Measurements from ENCODE around the gene ZNF689. TPM values are rescaled to one million over a fixed set of nuclear protein-coding genes. Genes with fewer than 3 reads are reported as not detected.

Gene ZNF689
- total and polyA plus RNA-seq, 2 of the 13 experiments (the other 11 are each of a cell fraction or from before 2014, with no cell fraction given), result 9.7 to 19.5 TPM

DNA sequence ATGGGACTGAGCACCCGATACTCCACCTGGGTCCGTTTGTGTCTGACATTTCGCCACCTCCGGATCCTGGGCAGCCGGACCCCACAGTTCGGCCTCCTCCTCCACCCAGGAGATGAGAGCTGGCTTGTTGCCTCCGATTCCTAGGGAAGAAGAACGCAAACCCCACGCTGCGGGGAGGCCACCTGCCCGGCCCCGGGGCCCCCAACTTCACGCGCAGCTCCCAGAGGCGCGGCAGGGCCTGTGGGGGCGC lies 52.6 kb downstream of the ZNF689 start (continued):
- TF ChIP-seq ZNF792 (CRISPR knock-in tag; IDR thresholded peaks at IDR 0.05) (peak; percentile 43; the same call in 1 of the 2 replicates), BORCS8-MEF2B (CRISPR knock-in tag; IDR thresholded peaks at IDR 0.05) (peak; percentile 36; the same call in 1 of the 2 replicates), EP300 (IDR thresholded peaks at IDR 0.05; ENCODE audit: low read depth in 2 of 2, low read length in 2 of 2) (no peak), EP300 (CRISPR knock-in tag; IDR thresholded peaks at IDR 0.05; ENCODE audit: borderline replicate concordance) (no peak; the same call in 1 of the 2 replicates), CAMTA2 (CRISPR knock-in tag; IDR thresholded peaks at IDR 0.05; ENCODE audit: borderline replicate concordance) (peak; percentile 60; the same call in 1 of the 2 replicates), SNAPC4 (CRISPR knock-in tag; IDR thresholded peaks at IDR 0.05) (peak; percentile 39; the same call in 1 of the 2 replicates), ZNF768 (CRISPR knock-in tag; IDR thresholded peaks at IDR 0.05) (peak; percentile 61; the same call in 1 of the 2 replicates), PATZ1 (CRISPR knock-in tag; IDR thresholded peaks at IDR 0.05) (0 out of 2 replicates have a peak, but pooled peaks have one; percentile 58), HOXD1 (CRISPR knock-in tag; IDR thresholded peaks at IDR 0.05) (no peak), GATAD1 (CRISPR knock-in tag; IDR thresholded peaks at IDR 0.05) (no peak), IRF2 (CRISPR knock-in tag; IDR thresholded peaks at IDR 0.05) (0 out of 2 replicates have a peak, but pooled peaks have one; percentile 14), ZNF670 (CRISPR knock-in tag; IDR thresholded peaks at IDR 0.05; ENCODE audit: borderline replicate concordance) (no peak), HHEX (CRISPR knock-in tag; IDR thresholded peaks at IDR 0.05) (no peak), ZSCAN12 (CRISPR knock-in tag; IDR thresholded peaks at IDR 0.05) (no peak), ZBTB38 (CRISPR knock-in tag; IDR thresholded peaks at IDR 0.05) (no peak), KLF16 (CRISPR knock-in tag; IDR thresholded peaks at IDR 0.05) (no peak), ZNF337 (CRISPR knock-in tag; IDR thresholded peaks at IDR 0.05; ENCODE audit: borderline replicate concordance, low read depth) (0 out of 2 replicates have a peak, but pooled peaks have one; percentile 13), ZFP90 (CRISPR knock-in tag; IDR thresholded peaks at IDR 0.05; ENCODE audit: borderline replicate concordance) (no peak), KDM4B (CRISPR knock-in tag; IDR thresholded peaks at IDR 0.05) (no peak; the same call in 1 of the 2 replicates), NR2F2 (IDR thresholded peaks at IDR 0.05; ENCODE audit: borderline replicate concordance, low read depth) (no peak), ZNF589 (CRISPR knock-in tag; conservative IDR thresholded peaks at IDR 0.05) (0 out of 2 replicates have a peak, but pooled peaks have one; percentile 7), ETS1 (CRISPR knock-in tag; IDR thresholded peaks at IDR 0.05) (no peak)
- TF ChIP-seq, protein P1, sequence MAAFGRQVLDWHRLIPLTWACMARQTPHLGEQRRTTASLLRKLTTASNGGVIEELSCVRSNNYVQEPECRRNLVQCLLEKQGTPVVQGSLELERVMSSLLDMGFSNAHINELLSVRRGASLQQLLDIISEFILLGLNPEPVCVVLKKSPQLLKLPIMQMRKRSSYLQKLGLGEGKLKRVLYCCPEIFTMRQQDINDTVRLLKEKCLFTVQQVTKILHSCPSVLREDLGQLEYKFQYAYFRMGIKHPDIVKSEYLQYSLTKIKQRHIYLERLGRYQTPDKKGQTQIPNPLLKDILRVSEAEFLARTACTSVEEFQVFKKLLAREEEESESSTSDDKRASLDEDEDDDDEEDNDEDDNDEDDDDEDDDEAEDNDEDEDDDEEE (CRISPR knock-in tag; IDR thresholded peaks at IDR 0.05), result no peak; the same call in 1 of the 2 replicates

All from HepG2 (cell line).